Hepatocyte (in vitro differentiated cells): ENCODE measurements around the gene NADSYN1. TPM values are rescaled to one million over a fixed set of nuclear protein-coding genes. Genes with fewer than 3 reads are reported as not detected.

Experiments used
- DNase-seq: peaks from one replicate; pipeline ENCODE4 v3.0.0-alpha.2; 2016; ENCODE audit warnings: low spot score
- H2AFZ ChIP-seq: fragments of 200-600 bp; sonication (generic); 2 replicates; pipeline ENCODE4 v1.6.0; 2016; ENCODE audit warnings: antibody characterized with exemption, mild to moderate bottlenecking
- H3K27ac ChIP-seq: fragments of 200-600 bp; sonication (generic); 2 replicates; pipeline ENCODE4 v1.5.1; 2016; ENCODE audit warnings: mild to moderate bottlenecking
- H3K27me3 ChIP-seq: fragments of 200-600 bp; sonication (generic); 2 replicates; pipeline ENCODE4 v1.6.1; 2016
- H3K36me3 ChIP-seq: fragments of 200-600 bp; sonication (generic); replicated peaks from 2 replicates; pipeline ENCODE4 v1.5.1; 2016; ENCODE audit warnings: low read depth; ENCODE audit not compliant: insufficient read depth
- H3K4me1 ChIP-seq: fragments of 200-600 bp; sonication (generic); 2 replicates; pipeline ENCODE4 v1.5.1; 2016; ENCODE audit warnings: mild to moderate bottlenecking, moderate library complexity; ENCODE audit not compliant: insufficient read depth
- H3K4me2 ChIP-seq: fragments of 200-600 bp; sonication (generic); 2 replicates; pipeline ENCODE4 v1.6.0; 2016
- H3K4me3 ChIP-seq: fragments of 200-600 bp; sonication (generic); 2 replicates; pipeline ENCODE4 v1.5.1; 2016; ENCODE audit warnings: mild to moderate bottlenecking
- H3K79me2 ChIP-seq: fragments of 200-600 bp; sonication (generic); 2 replicates; pipeline ENCODE4 v1.6.0; 2017; ENCODE audit warnings: mild to moderate bottlenecking
- H3K9me2 ChIP-seq: fragments of 200-600 bp; sonication (generic); replicated peaks from 2 replicates; pipeline ENCODE4 v1.6.0; 2017; ENCODE audit warnings: mild to moderate bottlenecking; ENCODE audit not compliant: insufficient read depth
- H3K9me3 ChIP-seq: fragments of 200-600 bp; sonication (generic); 2 replicates; pipeline ENCODE4 v1.5.1; 2016; ENCODE audit warnings: low read depth, mild to moderate bottlenecking
- H4K20me1 ChIP-seq: fragments of 200-600 bp; sonication (generic); 2 replicates; pipeline ENCODE4 v1.6.0; 2016; ENCODE audit warnings: mild to moderate bottlenecking; ENCODE audit not compliant: insufficient read depth, poor library complexity, severe bottlenecking
- EZH2 ChIP-seq: fragments of 200-600 bp; sonication (generic); IDR thresholded peaks from 2 replicates; pipeline ENCODE4 v1.6.1; 2016; ENCODE audit warnings: antibody characterized with exemption, mild to moderate bottlenecking, borderline replicate concordance
- EZH2phosphoT487 ChIP-seq: fragments of 200-600 bp; sonication (generic); IDR thresholded peaks from one replicate; pipeline ENCODE4 v1.6.1; 2018; ENCODE audit warnings: antibody characterized with exemption, mild to moderate bottlenecking, low read depth, moderate library complexity; ENCODE audit not compliant: unreplicated experiment, severe bottlenecking
- WGBS: methylation state at CpG from one replicate; pipeline ENCODE4 v1.1.6; 2016; ENCODE audit warnings: low lambda C conversion rate; ENCODE audit errors: missing lambda C conversion rate; 5-methylcytosine and 5-hydroxymethylcytosine counted together
- polyA plus RNA-seq: library from polyadenylated mRNA; unstranded; fragments of >200 nt; fragmentation: Nextera tagmentation; extraction: Ambion mirVana; gene quantifications from 2 replicates; pipeline ENCODE4 v1.2.1, GENCODE V29; 2016
- total RNA-seq: library from RNA; depleted of rRNA; stranded (reverse); fragments of >200 nt; gene quantifications from 2 replicates; pipeline ENCODE4 v1.2.3, GENCODE V29; 2014
- TF ChIP-seq, protein P1 (sequence below): fragments of 200-600 bp; sonication (generic); IDR thresholded peaks from 2 replicates; pipeline ENCODE4 v1.5.1; 2016; ENCODE audit warnings: antibody characterized with exemption, mild to moderate bottlenecking; ENCODE audit not compliant: poor library complexity

Gene NADSYN1
- total and polyA plus RNA-seq, 2 experiments from 2014 or later = 42.0 to 43.7 TPM

DNA sequence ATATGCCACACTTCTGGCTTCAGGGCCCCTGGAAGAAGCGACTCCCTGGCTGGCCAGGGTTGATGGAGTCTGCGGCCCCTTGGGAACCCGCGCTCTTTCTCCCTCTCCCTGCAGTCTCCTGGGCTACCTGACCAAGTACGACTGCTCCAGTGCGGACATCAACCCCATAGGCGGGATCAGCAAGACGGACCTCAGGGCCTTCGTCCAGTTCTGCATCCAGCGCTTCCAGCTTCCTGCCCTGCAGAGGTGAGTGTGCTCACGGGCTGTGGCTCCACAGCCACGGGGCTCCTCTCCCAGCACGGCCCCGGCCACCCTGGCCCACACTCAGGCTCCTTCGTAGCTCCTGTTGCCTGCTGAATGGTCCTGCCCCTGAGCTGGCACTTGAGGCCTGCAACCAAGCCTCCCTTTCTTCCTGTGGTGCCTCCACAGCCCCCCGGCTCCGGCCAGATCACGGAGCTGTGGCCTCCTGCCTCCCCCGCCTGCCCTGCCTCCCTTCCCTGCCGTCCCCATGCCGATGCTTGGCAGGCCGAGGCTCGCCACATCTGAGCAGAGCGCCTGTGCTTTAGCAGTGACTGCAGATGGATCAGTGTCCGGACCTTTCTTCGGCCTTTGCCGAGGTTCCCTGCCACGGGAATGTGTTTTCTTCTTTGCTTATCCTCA lies 37.9 kb downstream of the NADSYN1 start:
- no peak overlapping the region for H3K4me2 ChIP-seq
- no peak for DNase-seq
- no peaks in the 10 kb centered on the region for H3K9me3 ChIP-seq
- H3K79me2 ChIP-seq = no peaks in the 10 kb centered on the region
- no peaks in the 10 kb centered on the region for H3K9me2 ChIP-seq
- no peaks in the 10 kb centered on the region for H3K36me3 ChIP-seq
- TF ChIP-seq EZH2phosphoT487 = no peak
- no peak for TF ChIP-seq EZH2
- TF ChIP-seq, protein P1, sequence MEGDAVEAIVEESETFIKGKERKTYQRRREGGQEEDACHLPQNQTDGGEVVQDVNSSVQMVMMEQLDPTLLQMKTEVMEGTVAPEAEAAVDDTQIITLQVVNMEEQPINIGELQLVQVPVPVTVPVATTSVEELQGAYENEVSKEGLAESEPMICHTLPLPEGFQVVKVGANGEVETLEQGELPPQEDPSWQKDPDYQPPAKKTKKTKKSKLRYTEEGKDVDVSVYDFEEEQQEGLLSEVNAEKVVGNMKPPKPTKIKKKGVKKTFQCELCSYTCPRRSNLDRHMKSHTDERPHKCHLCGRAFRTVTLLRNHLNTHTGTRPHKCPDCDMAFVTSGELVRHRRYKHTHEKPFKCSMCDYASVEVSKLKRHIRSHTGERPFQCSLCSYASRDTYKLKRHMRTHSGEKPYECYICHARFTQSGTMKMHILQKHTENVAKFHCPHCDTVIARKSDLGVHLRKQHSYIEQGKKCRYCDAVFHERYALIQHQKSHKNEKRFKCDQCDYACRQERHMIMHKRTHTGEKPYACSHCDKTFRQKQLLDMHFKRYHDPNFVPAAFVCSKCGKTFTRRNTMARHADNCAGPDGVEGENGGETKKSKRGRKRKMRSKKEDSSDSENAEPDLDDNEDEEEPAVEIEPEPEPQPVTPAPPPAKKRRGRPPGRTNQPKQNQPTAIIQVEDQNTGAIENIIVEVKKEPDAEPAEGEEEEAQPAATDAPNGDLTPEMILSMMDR = no peak
- no peak overlapping the region for H2AFZ ChIP-seq
- H4K20me1 ChIP-seq = no peaks in the 10 kb centered on the region
- WGBS = 96% methylated on average over 27 of the region's 28 CpGs
- H3K4me1 ChIP-seq = peaks cover 4% of the 10 kb centered on the region
- no peak overlapping the region for H3K27ac ChIP-seq
- H3K27me3 ChIP-seq = no peaks in the 10 kb centered on the region
- H3K4me3 ChIP-seq = no peak overlapping the region

DNA sequence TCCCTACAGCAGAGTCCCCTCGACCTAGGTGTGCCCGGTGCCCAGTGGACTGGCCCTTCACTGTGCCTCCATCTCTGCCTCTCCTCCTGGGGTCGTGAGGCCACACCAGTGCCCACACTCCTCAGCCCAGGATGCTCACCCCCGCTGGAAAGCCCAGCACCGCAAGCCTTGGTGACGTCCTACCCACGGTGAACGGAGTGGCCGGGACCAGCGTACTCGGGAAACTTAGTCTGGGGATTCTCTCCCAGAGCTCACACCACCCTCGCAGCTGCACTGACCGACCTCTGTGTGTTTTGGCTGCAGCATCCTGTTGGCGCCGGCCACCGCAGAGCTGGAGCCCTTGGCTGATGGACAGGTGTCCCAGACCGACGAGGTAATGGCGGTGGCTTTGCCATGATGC lies 38.5 kb downstream of the NADSYN1 start:
- H3K4me1 ChIP-seq = peaks cover 4% of the 10 kb centered on the region
- H3K27ac ChIP-seq = no peak overlapping the region
- no peaks in the 10 kb centered on the region for H3K36me3 ChIP-seq
- WGBS = 97% methylated on average over 19 of the region's 19 CpGs
- no peak overlapping the region for H3K4me3 ChIP-seq
- H2AFZ ChIP-seq = no peak overlapping the region
- H3K4me2 ChIP-seq = no peak overlapping the region
- H3K9me3 ChIP-seq = no peaks in the 10 kb centered on the region
- H4K20me1 ChIP-seq = no peaks in the 10 kb centered on the region
- DNase-seq = no peak
- no peak for TF ChIP-seq EZH2phosphoT487
- TF ChIP-seq, protein P1 = no peak
- no peak for TF ChIP-seq EZH2
- H3K27me3 ChIP-seq = no peaks in the 10 kb centered on the region
- no peaks in the 10 kb centered on the region for H3K9me2 ChIP-seq
- H3K79me2 ChIP-seq = no peaks in the 10 kb centered on the region

DNA sequence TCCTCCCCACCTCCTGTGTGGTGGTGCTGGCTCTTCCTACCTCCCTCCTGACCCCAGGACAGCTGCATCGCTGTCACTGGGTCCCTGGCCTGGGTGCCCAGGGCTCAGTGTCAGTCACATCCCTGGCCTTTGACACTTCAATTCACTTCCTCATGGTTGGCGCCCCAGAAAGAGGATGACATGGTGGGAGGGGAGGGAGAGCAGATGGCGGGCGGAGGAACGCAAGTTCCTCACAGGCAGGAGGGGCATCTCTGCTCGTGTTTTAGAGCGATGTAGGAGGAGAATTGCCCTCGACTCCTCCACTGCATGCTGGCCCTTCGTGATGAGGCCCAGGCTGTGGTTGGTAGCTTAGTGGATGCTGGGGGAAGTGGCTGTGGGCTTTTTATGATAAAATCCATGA lies 38.9 kb downstream of the NADSYN1 start:
- Histone ChIP-seq H3K36me3 (no peaks in the 10 kb centered on the region), H3K27ac (no peak overlapping the region)
- DNase-seq = no peak

More for the DNA sequence above, 38.9 kb downstream of the NADSYN1 start:
- over 99% methylated on average over 9 of the region's 9 CpGs for WGBS
- H3K4me2 ChIP-seq = no peak overlapping the region
- peaks cover 4% of the 10 kb centered on the region for H3K4me1 ChIP-seq
- no peaks in the 10 kb centered on the region for H3K9me3 ChIP-seq
- no peaks in the 10 kb centered on the region for H3K9me2 ChIP-seq
- no peaks in the 10 kb centered on the region for H3K27me3 ChIP-seq
- no peaks in the 10 kb centered on the region for H4K20me1 ChIP-seq
- no peak overlapping the region for H3K4me3 ChIP-seq
- no peak overlapping the region for H2AFZ ChIP-seq
- TF ChIP-seq, protein P1 = no peak
- TF ChIP-seq EZH2 = no peak
- H3K79me2 ChIP-seq = no peaks in the 10 kb centered on the region
